Measurements from ENCODE around the gene MS4A15.
"Not testable (repeated sequence)": the region's sequence is repeated elsewhere in the genome, so short reads cannot be mapped to it uniquely, and the experiment has no call there.

MS4A15 gene

GRCh38 chr11:60810569-60810968, 53.9 kb downstream of the MS4A15 start:
- DNase-seq: no peak

DNA sequence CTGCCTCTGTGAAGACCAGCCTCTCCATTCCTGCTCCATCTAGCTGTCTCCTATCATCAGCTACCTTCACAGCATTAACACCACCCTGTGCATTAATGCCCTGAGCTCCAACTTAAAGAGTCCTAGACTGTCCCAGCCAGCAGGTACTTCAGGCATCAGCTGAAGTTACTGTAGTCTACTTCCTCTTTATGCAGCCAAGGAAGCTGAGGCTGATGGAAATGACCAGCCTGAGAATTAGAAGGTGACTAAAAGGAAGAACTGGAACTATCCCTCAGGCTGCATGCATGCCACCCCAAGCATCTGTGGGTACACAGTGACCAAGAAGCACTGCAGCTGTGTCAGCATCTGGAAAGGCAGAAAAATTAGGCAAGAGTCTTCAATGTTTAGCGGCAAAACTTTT, 56.7 kb downstream of the MS4A15 start:
- DNase-seq: no peak

DNA sequence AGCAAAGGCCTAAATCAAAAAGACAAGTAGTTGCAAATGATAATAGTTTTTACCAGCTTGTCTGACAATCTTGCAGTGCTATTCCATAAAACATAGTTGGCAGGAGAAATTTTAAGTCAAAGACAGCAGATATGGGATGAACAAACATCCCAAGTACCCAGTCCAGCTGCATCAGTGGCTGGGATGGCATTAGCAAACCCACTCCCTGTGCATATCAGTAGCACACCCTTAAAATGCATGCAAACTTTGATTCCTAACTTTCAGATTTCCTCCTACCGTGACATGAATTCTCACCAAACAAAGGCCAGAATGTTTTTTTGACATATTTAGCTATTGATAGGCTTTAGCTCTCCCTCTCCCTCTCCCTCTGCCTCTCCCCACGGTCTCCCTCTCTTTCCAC, 57.4 kb downstream of the MS4A15 start:
- no peak for DNase-seq

GRCh38 chr11:60816590-60817157, 60.0 kb downstream of the MS4A15 start:
- DNase-seq: no peak

GRCh38 chr11:60818057-60818456, 61.4 kb downstream of the MS4A15 start:
- no peak for DNase-seq

- no peak for DNase-seq
Observed at GRCh38 chr11:60821827-60822599, 65.3 kb downstream of the MS4A15 start.

- DNase-seq: not testable (repeated sequence)
Observed at GRCh38 chr11:60823745-60824306, 67.2 kb downstream of the MS4A15 start.

DNA sequence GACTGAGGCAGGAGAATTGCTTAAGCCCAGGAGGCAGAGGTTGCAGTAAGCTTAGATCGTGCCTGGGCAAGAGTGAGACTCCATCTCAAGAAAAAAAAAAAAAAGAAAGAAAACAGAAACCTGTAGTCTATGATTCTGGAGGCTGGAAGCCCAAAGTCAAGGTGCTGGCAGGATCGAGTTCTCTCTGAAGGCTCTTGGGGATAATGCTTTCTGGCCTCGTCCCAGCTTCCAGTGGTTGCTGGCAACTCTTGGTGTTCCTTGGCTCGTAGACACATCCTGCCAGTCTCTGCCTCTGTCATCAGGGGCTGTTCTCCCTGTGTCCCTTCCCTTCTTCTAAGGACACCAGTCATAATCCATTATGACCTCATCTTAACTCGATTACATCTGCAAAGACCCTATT, 68.5 kb downstream of the MS4A15 start:
- no peak for DNase-seq

GRCh38 chr11:60825790-60826189, 69.1 kb downstream of the MS4A15 start:
- no peak for DNase-seq
